ENCODE data around the gene EIF3A.
A peak's percentile ranks its signal among the peaks of the same experiment; 100 is the strongest.

EIF3A gene

GRCh38 chr10:119006451-119007210 lies 74.0 kb downstream of the EIF3A start:
- peak; percentile 92 for DNase-seq (ENCODE audit: low read depth, low spot score)

- DNase-seq (ENCODE audit: low read depth, low spot score), result no peak
Observed at GRCh38 chr10:119005362-119006043, 75.1 kb downstream of the EIF3A start.

GRCh38 chr10:119003572-119004289 lies 76.9 kb downstream of the EIF3A start:
- DNase-seq (ENCODE audit: low read depth, low spot score), result no peak

GRCh38 chr10:119001717-119002500 lies 78.7 kb downstream of the EIF3A start:
- DNase-seq (ENCODE audit: low read depth, low spot score), result no peak

- DNase-seq (ENCODE audit: low read depth, low spot score), result no peak
Observed at GRCh38 chr10:118998183-118998582, 82.4 kb downstream of the EIF3A start.

GRCh38 chr10:118997379-118997778 lies 83.2 kb downstream of the EIF3A start:
- DNase-seq (ENCODE audit: low read depth, low spot score), result no peak

GRCh38 chr10:118995739-118996138 lies 84.9 kb downstream of the EIF3A start:
- DNase-seq (ENCODE audit: low read depth, low spot score), result no peak

- no peak for DNase-seq (ENCODE audit: low read depth, low spot score)
Observed at GRCh38 chr10:118994321-118994720, 86.3 kb downstream of the EIF3A start.

- DNase-seq (ENCODE audit: low read depth, low spot score), result no peak
Observed at GRCh38 chr10:118993214-118993613, 87.4 kb downstream of the EIF3A start.

GRCh38 chr10:118992496-118992895 lies 88.1 kb downstream of the EIF3A start:
- no peak for DNase-seq (ENCODE audit: low read depth, low spot score)

- DNase-seq (ENCODE audit: low read depth, low spot score), result no peak
Observed at GRCh38 chr10:118990326-118990725, 90.3 kb downstream of the EIF3A start.

- DNase-seq (ENCODE audit: low read depth, low spot score), result no peak
Observed at GRCh38 chr10:118986815-118987790, 93.5 kb downstream of the EIF3A start.

- no peak for DNase-seq (ENCODE audit: low read depth, low spot score)
Observed at GRCh38 chr10:118985576-118985975, 95.0 kb downstream of the EIF3A start.

All from brain pericyte (primary cell).